ENCODE results near the gene LRMDA. TPM values are rescaled to one million over a fixed set of nuclear protein-coding genes. Genes with fewer than 3 reads are reported as not detected.

LRMDA gene
- total RNA-seq, 1 donor from 2014 or later: 5.2 TPM

DNA sequence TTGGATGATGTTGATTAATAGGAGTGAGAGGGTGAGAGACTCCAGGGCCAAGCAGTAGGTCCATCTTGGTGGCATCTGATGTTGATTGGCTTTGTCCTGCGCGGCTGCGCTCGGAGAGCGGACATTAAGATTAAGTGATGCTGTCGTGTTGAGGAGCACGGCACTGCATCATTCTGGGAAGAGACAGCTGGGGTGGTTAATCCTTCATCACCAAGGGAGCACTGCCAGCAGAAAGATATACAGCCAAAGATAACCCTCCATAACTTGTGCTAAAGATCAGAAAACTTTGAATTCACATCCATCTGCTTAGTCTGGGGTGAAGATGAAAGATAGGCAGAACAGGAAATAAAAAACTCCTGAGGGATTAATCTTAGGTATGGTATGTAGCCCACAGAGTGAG, 208.3 kb downstream of the LRMDA start:
- H3K9ac ChIP-seq: no peak overlapping the region
- no peak for DNase-seq (ENCODE audit: low spot score)
- no peaks in the 10 kb centered on the region for H3K36me3 ChIP-seq
- H4K20me1 ChIP-seq (ENCODE audit: low read depth): no peaks in the 10 kb centered on the region
- H3K4me2 ChIP-seq: no peak overlapping the region
- H3K4me1 Mint-ChIP-seq: peaks cover 2% of the 10 kb centered on the region
- H2AFZ ChIP-seq (replicated peaks): no peak overlapping the region
- TF ChIP-seq, protein P1, sequence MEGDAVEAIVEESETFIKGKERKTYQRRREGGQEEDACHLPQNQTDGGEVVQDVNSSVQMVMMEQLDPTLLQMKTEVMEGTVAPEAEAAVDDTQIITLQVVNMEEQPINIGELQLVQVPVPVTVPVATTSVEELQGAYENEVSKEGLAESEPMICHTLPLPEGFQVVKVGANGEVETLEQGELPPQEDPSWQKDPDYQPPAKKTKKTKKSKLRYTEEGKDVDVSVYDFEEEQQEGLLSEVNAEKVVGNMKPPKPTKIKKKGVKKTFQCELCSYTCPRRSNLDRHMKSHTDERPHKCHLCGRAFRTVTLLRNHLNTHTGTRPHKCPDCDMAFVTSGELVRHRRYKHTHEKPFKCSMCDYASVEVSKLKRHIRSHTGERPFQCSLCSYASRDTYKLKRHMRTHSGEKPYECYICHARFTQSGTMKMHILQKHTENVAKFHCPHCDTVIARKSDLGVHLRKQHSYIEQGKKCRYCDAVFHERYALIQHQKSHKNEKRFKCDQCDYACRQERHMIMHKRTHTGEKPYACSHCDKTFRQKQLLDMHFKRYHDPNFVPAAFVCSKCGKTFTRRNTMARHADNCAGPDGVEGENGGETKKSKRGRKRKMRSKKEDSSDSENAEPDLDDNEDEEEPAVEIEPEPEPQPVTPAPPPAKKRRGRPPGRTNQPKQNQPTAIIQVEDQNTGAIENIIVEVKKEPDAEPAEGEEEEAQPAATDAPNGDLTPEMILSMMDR (IDR thresholded peaks at IDR 0.05): no peak
- no peak for TF ChIP-seq EZH2 (IDR thresholded peaks at IDR 0.05)
- no peak for TF ChIP-seq EZH2phosphoT487 (IDR thresholded peaks at IDR 0.05)
- no peaks in the 10 kb centered on the region for H3F3A ChIP-seq (ENCODE audit: low read depth)
- H3K27ac ChIP-seq: no peak overlapping the region
- no peak overlapping the region for H3K4me3 Mint-ChIP-seq
- no peaks in the 10 kb centered on the region for H3K36me3 Mint-ChIP-seq
- H3K79me2 ChIP-seq (ENCODE audit: low read depth): no peaks in the 10 kb centered on the region
- H3K9me3 ChIP-seq (ENCODE audit: low read depth): no peaks in the 10 kb centered on the region
- H3K4me3 ChIP-seq: no peak overlapping the region
- H3K27ac Mint-ChIP-seq: no peak overlapping the region
- no peaks in the 10 kb centered on the region for H3K9me3 Mint-ChIP-seq
- no peaks in the 10 kb centered on the region for H3K4me1 ChIP-seq
- H3K27me3 ChIP-seq: no peaks in the 10 kb centered on the region
- peaks cover 2% of the 10 kb centered on the region for H3K27me3 Mint-ChIP-seq (ENCODE audit: insufficient read depth, low read depth)

GRCh38 chr10:75640381-75640780, 209.0 kb downstream of the LRMDA start:
- no peak overlapping the region for H3K4me3 Mint-ChIP-seq
- peaks cover 2% of the 10 kb centered on the region for H3K27me3 Mint-ChIP-seq (ENCODE audit: insufficient read depth, low read depth)

DNA sequence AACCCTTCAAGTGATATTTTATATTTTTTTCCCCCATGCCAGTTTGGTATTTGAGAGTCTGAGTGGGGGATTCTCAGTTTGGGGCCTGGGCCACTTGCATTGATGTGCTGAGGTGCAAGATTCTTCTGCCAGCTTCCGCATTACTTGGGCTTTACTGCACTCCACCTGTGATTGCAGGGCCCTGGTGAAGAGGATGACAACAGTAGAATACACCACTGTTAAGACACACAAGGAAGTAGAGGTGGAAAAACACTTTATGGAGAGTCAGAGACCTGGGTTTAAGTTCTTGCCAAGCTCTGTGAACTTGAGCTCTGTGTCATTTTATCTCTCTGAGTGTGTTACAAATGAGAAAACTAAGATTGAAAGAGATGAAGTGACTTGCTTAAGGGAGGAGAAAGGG, 209.4 kb downstream of the LRMDA start:
- H3K27me3 Mint-ChIP-seq (ENCODE audit: insufficient read depth, low read depth): peaks cover 2% of the 10 kb centered on the region
- H3K27ac Mint-ChIP-seq: no peak overlapping the region
- no peak overlapping the region for H3K4me3 Mint-ChIP-seq
- DNase-seq (ENCODE audit: low spot score): no peak
- Histone ChIP-seq H3K79me2 (ENCODE audit: low read depth) (no peaks in the 10 kb centered on the region), H3K4me2 (no peak overlapping the region), H3K36me3 (no peaks in the 10 kb centered on the region), H3K4me1 (no peaks in the 10 kb centered on the region), H3K4me3 (no peak overlapping the region), H3F3A (ENCODE audit: low read depth) (no peaks in the 10 kb centered on the region), H4K20me1 (ENCODE audit: low read depth) (no peaks in the 10 kb centered on the region), H3K27ac (no peak overlapping the region), H3K9me3 (ENCODE audit: low read depth) (no peaks in the 10 kb centered on the region), H3K27me3 (no peaks in the 10 kb centered on the region), H2AFZ (replicated peaks) (no peak overlapping the region), H3K9ac (no peak overlapping the region)
- H3K4me1 Mint-ChIP-seq: peaks cover 2% of the 10 kb centered on the region
- H3K36me3 Mint-ChIP-seq: no peaks in the 10 kb centered on the region
- TF ChIP-seq, protein P1 (IDR thresholded peaks at IDR 0.05): no peak
- no peak for TF ChIP-seq EZH2 (IDR thresholded peaks at IDR 0.05)
- TF ChIP-seq EZH2phosphoT487 (IDR thresholded peaks at IDR 0.05): no peak
- no peaks in the 10 kb centered on the region for H3K9me3 Mint-ChIP-seq

More at GRCh38 chr10:75640381-75640780, 209.0 kb downstream of the LRMDA start:
- Histone ChIP-seq H3K27ac (no peak overlapping the region), H3K4me1 (no peaks in the 10 kb centered on the region), H3K36me3 (no peaks in the 10 kb centered on the region), H3K9me3 (ENCODE audit: low read depth) (no peaks in the 10 kb centered on the region), H4K20me1 (ENCODE audit: low read depth) (no peaks in the 10 kb centered on the region), H3K9ac (no peak overlapping the region), H2AFZ (replicated peaks) (no peak overlapping the region), H3K4me2 (no peak overlapping the region), H3K79me2 (ENCODE audit: low read depth) (no peaks in the 10 kb centered on the region), H3K27me3 (no peaks in the 10 kb centered on the region), H3F3A (ENCODE audit: low read depth) (no peaks in the 10 kb centered on the region), H3K4me3 (no peak overlapping the region)
- Mint-ChIP-seq H3K27ac (no peak overlapping the region), H3K9me3 (no peaks in the 10 kb centered on the region), H3K4me1 (peaks cover 2% of the 10 kb centered on the region), H3K36me3 (no peaks in the 10 kb centered on the region)
- TF ChIP-seq EZH2phosphoT487 (IDR thresholded peaks at IDR 0.05): no peak
- TF ChIP-seq EZH2 (IDR thresholded peaks at IDR 0.05): no peak
- TF ChIP-seq, protein P1 (IDR thresholded peaks at IDR 0.05): no peak
- no peak for DNase-seq (ENCODE audit: low spot score)

Data from neural progenitor cell (in vitro differentiated cells).